ENCODE results near the gene AHCYL1. TPM values are rescaled to one million over a fixed set of nuclear protein-coding genes. Genes with fewer than 3 reads are reported as not detected.

The AHCYL1 gene
- total and polyA plus RNA-seq, 8 donors = 29.8 to 85.5 (median 50.1) TPM

GRCh38 chr1:109983380-109984189, 980 bp upstream of the AHCYL1 start:
- intact Hi-C loops (cut with DNase I) = loop anchor here in 2 of 3 donors (2.0 to 10.0 kb wide), 4 partner anchors 207 to 439 kb away; partner anchors contain the start of gene GNAI3 (in 1 of the 2)
- Histone ChIP-seq H3K27me3 (no peaks in the 10 kb centered on the region), H3K27ac (no peak overlapping the region), H3K36me3 (no peaks in the 10 kb centered on the region), H3K9me3 (no peaks in the 10 kb centered on the region), H3K4me1 (peaks cover 11 to 31% (median 24%) of the 10 kb centered on the region in 3 donors), H3K4me3 (no peak overlapping the region)
- TF ChIP-seq, protein P1, sequence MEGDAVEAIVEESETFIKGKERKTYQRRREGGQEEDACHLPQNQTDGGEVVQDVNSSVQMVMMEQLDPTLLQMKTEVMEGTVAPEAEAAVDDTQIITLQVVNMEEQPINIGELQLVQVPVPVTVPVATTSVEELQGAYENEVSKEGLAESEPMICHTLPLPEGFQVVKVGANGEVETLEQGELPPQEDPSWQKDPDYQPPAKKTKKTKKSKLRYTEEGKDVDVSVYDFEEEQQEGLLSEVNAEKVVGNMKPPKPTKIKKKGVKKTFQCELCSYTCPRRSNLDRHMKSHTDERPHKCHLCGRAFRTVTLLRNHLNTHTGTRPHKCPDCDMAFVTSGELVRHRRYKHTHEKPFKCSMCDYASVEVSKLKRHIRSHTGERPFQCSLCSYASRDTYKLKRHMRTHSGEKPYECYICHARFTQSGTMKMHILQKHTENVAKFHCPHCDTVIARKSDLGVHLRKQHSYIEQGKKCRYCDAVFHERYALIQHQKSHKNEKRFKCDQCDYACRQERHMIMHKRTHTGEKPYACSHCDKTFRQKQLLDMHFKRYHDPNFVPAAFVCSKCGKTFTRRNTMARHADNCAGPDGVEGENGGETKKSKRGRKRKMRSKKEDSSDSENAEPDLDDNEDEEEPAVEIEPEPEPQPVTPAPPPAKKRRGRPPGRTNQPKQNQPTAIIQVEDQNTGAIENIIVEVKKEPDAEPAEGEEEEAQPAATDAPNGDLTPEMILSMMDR (IDR thresholded peaks at IDR 0.05) = no peak
- ATAC-seq = no peak
- DNase-seq = no peak
- WGBS, 2 donors = 42 to 55% methylated on average over 5 of the region's 5 CpGs
- FAIRE-seq = no peak

DNA sequence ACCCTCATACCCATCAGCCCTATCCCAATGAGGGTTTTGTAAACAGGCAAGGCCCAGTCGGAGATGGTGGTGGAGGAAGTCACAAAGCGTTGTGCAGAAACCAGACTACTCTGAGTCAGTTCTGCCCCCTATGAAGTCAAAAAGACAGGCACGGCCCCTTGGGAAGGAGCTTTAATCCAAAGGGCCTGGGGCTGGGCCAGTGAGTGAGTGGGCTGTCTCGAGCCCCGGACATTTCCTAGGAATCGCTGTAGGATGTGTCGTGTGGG, 442 bp upstream of the AHCYL1 start:
- intact Hi-C loops (cut with DNase I) = loop anchor here in 2 of 3 donors (5.0 to 10.0 kb wide), 3 partner anchors 347 to 439 kb away; partner anchors contain the start of gene GNAI3 (in 1 of the 2)

DNA sequence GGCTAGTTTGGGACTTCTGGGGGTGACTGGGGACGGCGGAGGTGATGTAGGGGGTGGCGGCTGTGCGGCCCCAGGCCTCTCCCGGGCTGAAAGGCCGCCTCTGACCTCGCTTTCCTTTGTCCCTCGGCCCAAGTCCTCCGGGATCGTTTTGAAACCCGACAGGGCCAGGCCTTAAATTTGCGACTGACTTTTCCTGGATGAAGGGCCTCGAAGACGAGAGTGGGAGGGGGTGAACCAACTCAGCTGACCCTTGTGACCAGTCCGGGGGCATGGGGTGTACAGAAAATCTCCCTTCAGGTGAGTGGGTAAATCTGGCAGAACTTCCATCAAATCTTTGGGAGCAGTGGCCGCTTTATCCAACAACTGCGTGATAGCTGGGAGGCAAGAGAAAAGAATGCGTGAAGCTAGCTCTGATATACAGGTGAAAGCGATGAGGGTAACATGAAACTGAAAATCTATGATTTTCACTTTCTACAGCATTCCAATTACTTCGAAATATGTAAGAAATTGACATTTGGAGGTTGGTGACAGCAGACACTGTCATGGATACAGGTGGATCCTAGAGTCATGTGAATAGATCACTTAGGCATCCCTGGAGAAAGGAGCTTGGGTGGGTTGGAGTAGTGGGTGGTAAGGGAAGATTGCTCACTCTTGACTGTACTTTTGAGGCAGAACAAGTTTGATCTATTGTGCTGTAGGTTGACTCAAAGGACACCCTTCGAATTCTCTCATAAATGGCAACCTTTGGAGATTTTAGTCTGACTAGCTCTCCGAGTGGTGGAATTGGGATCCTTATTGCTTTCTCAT, 885 bp downstream of the AHCYL1 start:
- peaks cover 15 to 50% (median 36%) of the 10 kb centered on the region in 3 donors for H3K4me1 ChIP-seq
- H3K27me3 ChIP-seq = no peaks in the 10 kb centered on the region
- intact Hi-C loops (cut with DNase I) = loop anchor here in 2 of 3 donors (10.0 kb wide), 2 partner anchors 351 to 441 kb away; partner anchors contain the start of gene GNAI3 (in 1 of the 2)
- DNase-seq (peak in 1 of 6 donors; percentile 27), ATAC-seq (peak in 2 of 4 donors; percentile 8 to 17), FAIRE-seq (no peak)
- WGBS, 2 donors = 3% methylated on average over 22 of the region's 22 CpGs
- H3K4me3 ChIP-seq = peak overlapping the region; percentile 65 to 93 (median 89)
- H3K27ac ChIP-seq = peak overlapping the region; percentile 91 to 98 (median 95)
- H3K9me3 ChIP-seq = no peaks in the 10 kb centered on the region
- TF ChIP-seq, protein P1 (IDR thresholded peaks at IDR 0.05) = no peak
- H3K36me3 ChIP-seq = no peaks in the 10 kb centered on the region

More for the DNA sequence above, 442 bp upstream of the AHCYL1 start:
- ATAC-seq (peak; percentile 0 to 8 (median 2)), FAIRE-seq (no peak), DNase-seq (no peak)
- H3K4me1 ChIP-seq = peaks cover 11 to 36% (median 27%) of the 10 kb centered on the region in 3 donors
- peak overlapping the region in 1 of 4 donors; percentile 97 for H3K27ac ChIP-seq
- no peaks in the 10 kb centered on the region for H3K27me3 ChIP-seq
- peak overlapping the region in 1 of 4 donors; percentile 88 for H3K4me3 ChIP-seq
- H3K9me3 ChIP-seq = no peaks in the 10 kb centered on the region
- TF ChIP-seq, protein P1 (IDR thresholded peaks at IDR 0.05) = no peak
- WGBS, 2 donors = 7 to 10% methylated on average over 7 of the region's 7 CpGs
- H3K36me3 ChIP-seq = no peaks in the 10 kb centered on the region

DNA sequence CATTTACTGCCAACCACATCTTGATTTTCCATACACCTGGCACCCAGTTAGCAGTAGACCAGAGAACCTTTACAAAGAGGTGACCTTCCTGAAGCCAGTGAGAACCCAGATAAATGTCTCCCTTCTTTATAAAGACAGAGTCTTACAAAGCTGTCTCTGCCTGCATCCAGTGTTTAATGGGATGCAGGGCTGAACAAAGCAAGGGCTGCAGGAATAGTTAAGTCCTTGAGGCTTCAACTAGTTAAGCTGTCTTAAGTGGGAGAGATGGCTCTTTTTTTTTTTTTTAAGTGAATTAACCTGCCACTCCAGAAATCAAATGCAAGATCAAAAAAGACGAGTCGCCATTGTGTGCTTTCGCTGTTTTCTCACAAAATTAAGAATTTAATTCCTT, 1.5 kb downstream of the AHCYL1 start:
- peak overlapping the region in 2 of 4 donors; percentile 93 to 98 for H3K27ac ChIP-seq
- TF ChIP-seq, protein P1 (IDR thresholded peaks at IDR 0.05) = no peak
- H3K4me3 ChIP-seq = peak overlapping the region; percentile 65 to 93 (median 89)
- H3K4me1 ChIP-seq = peaks cover 15 to 56% (median 42%) of the 10 kb centered on the region in 3 donors
- no peak for FAIRE-seq
- H3K36me3 ChIP-seq = no peaks in the 10 kb centered on the region
- no peaks in the 10 kb centered on the region for H3K27me3 ChIP-seq
- WGBS, 2 donors = 54 to 64% methylated on average over 3 of the region's 3 CpGs
- no peaks in the 10 kb centered on the region for H3K9me3 ChIP-seq
- intact Hi-C loops (cut with DNase I) = loop anchor here in 2 of 3 donors (10.0 kb wide), 2 partner anchors 351 to 441 kb away; partner anchors contain the start of gene GNAI3 (in 1 of the 2)
- no peak for ATAC-seq
- no peak for DNase-seq
